ENCODE results near the gene ISLR. TPM values are rescaled to one million over a fixed set of nuclear protein-coding genes. Genes with fewer than 3 reads are reported as not detected.

Gene ISLR
- polyA plus RNA-seq, 1 donor (not counting 4 experiments of a cell fraction or from before 2014, with no cell fraction given), result not detected

- no peak for DNase-seq (ENCODE audit: low read depth, low spot score)
- Histone ChIP-seq H3K4me3 (ENCODE audit: control insufficient read depth in 2 of 3, extremely low read depth in 1 of 3, insufficient read depth in 2 of 3, low read depth in 1 of 3, low read length in 3 of 3) (no peak overlapping the region), H4K20me1 (ENCODE audit: control insufficient read depth, extremely low read depth, insufficient read depth, low read length) (no peaks in the 10 kb centered on the region), H3K79me2 (ENCODE audit: control insufficient read depth, insufficient read depth, low read length) (no peaks in the 10 kb centered on the region), H3K4me2 (ENCODE audit: control insufficient read depth, extremely low read depth, insufficient read depth, low read depth, low read length) (no peak overlapping the region), H3K4me1 (ENCODE audit: control insufficient read depth, extremely low read depth, insufficient read depth, low read length) (no peaks in the 10 kb centered on the region), H3K36me3 (ENCODE audit: control insufficient read depth in 2 of 2, extremely low read depth in 1 of 2, insufficient read depth in 2 of 2, low read length in 2 of 2) (no peaks in the 10 kb centered on the region), H2AFZ (ENCODE audit: control insufficient read depth, low read length) (no peak overlapping the region), H3K9ac (ENCODE audit: control insufficient read depth, extremely low read depth, insufficient read depth, low read length) (no peak overlapping the region), H3K27ac (ENCODE audit: control insufficient read depth, insufficient read depth, low read length) (no peak overlapping the region), H3K27me3 (ENCODE audit: control insufficient read depth, extremely low read depth, insufficient read depth, low read length) (peaks cover 26% of the 10 kb centered on the region), H3K9me3 (ENCODE audit: control insufficient read depth, low read depth, low read length) (no peaks in the 10 kb centered on the region), H3K9me1 (ENCODE audit: control insufficient read depth, extremely low read depth, insufficient read depth, low read length) (no peaks in the 10 kb centered on the region)
- TF ChIP-seq CTCF (optimal IDR thresholded peaks at IDR 0.05 in 1 of 3, IDR thresholded peaks at IDR 0.05 in 1 of 3, conservative IDR thresholded peaks at IDR 0.05 in 1 of 3; ENCODE audit: extremely low read depth in 1 of 3, insufficient read depth in 2 of 3, low read length in 3 of 3) (no peak), EZH2 (IDR thresholded peaks at IDR 0.05; ENCODE audit: low read length) (no peak)
- dilution Hi-C loops (cut with MboI; ENCODE audit: extremely low pct_ligation_motif_present, low sequenced_read_pairs), result no loop called here
- no peak for FAIRE-seq
Measured at GRCh38 chr15:74176262-74177214, 3.0 kb downstream of the ISLR start.

DNA sequence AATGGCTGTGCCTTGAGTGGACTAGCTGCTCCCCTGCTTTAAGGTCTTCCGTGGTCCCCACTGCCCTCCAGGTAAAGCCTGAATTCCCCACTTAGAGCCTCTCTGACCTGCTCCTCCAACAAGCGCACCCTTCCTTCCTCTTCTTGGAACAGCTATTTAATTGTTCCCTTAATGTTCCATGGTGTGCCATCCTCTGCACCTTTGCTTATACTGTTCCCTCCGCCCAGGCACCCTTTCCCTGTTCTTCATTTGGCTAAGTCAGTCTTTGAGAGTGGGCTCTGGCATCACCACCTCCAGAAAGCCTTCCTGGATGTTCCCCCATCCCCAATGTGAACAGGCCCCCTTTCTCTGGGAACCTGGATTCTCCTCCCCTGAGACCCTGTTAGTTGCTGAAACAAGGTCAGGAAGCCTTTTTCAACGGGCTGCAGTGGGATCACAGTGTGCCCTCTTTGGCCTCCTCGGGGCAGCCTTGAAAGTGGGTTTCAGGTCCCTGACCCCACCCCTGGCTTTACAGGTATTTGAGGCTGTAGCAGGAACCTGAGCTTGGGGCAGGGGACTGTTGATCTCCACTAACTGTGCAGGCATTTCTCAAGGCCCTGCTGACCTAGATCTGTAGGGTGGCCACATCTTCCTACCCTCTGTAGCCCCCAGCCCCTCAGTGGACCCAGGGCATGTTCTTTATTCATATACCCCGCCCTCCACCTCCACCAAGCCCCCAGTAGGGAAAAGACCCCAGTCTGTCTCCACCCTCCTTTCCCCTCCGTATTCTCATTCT, 5.0 kb downstream of the ISLR start:
- FAIRE-seq (no peak), DNase-seq (ENCODE audit: low read depth, low spot score) (no peak)
- H3K4me1 ChIP-seq (ENCODE audit: control insufficient read depth, extremely low read depth, insufficient read depth, low read length), result no peaks in the 10 kb centered on the region
- no peak overlapping the region for H3K9ac ChIP-seq (ENCODE audit: control insufficient read depth, extremely low read depth, insufficient read depth, low read length)
- dilution Hi-C loops (cut with MboI; ENCODE audit: extremely low pct_ligation_motif_present, low sequenced_read_pairs), result no loop called here
- no peaks in the 10 kb centered on the region for H3K36me3 ChIP-seq (ENCODE audit: control insufficient read depth in 2 of 2, extremely low read depth in 1 of 2, insufficient read depth in 2 of 2, low read length in 2 of 2)
- no peak overlapping the region for H3K27ac ChIP-seq (ENCODE audit: control insufficient read depth, insufficient read depth, low read length)
- H3K79me2 ChIP-seq (ENCODE audit: control insufficient read depth, insufficient read depth, low read length), result no peaks in the 10 kb centered on the region
- H4K20me1 ChIP-seq (ENCODE audit: control insufficient read depth, extremely low read depth, insufficient read depth, low read length), result no peaks in the 10 kb centered on the region
- no peak overlapping the region for H2AFZ ChIP-seq (ENCODE audit: control insufficient read depth, low read length)
- peaks cover 11% of the 10 kb centered on the region for H3K27me3 ChIP-seq (ENCODE audit: control insufficient read depth, extremely low read depth, insufficient read depth, low read length)
- no peaks in the 10 kb centered on the region for H3K9me1 ChIP-seq (ENCODE audit: control insufficient read depth, extremely low read depth, insufficient read depth, low read length)
- no peak overlapping the region for H3K4me3 ChIP-seq (ENCODE audit: control insufficient read depth in 2 of 3, extremely low read depth in 1 of 3, insufficient read depth in 2 of 3, low read depth in 1 of 3, low read length in 3 of 3)
- TF ChIP-seq EZH2 (IDR thresholded peaks at IDR 0.05; ENCODE audit: low read length), result no peak
- TF ChIP-seq CTCF (optimal IDR thresholded peaks at IDR 0.05 in 1 of 3, IDR thresholded peaks at IDR 0.05 in 1 of 3, conservative IDR thresholded peaks at IDR 0.05 in 1 of 3; ENCODE audit: extremely low read depth in 1 of 3, insufficient read depth in 2 of 3, low read length in 3 of 3), result no peak
- H3K4me2 ChIP-seq (ENCODE audit: control insufficient read depth, extremely low read depth, insufficient read depth, low read depth, low read length), result no peak overlapping the region
- H3K9me3 ChIP-seq (ENCODE audit: control insufficient read depth, low read depth, low read length), result no peaks in the 10 kb centered on the region

All from keratinocyte (primary cell).